GM23338 (cell line): ENCODE results near the gene EMID1.

Source experiments
- CREB1 ChIP-seq: fragments of 250-450 bp; sonication (Bioruptor Pico); IDR thresholded peaks from 2 replicates; pipeline ENCODE4 v1.5.0; 2020; ENCODE audit warnings: low read depth, mild to moderate bottlenecking, moderate library complexity
- EZH2 ChIP-seq: fragments of 200-600 bp; sonication (generic); IDR thresholded peaks from one replicate; pipeline ENCODE4 v1.8.0; 2017; ENCODE audit warnings: antibody characterized with exemption, mild to moderate bottlenecking, low read depth; ENCODE audit not compliant: unreplicated experiment
- EZH2phosphoT487 ChIP-seq: fragments of 200-600 bp; sonication (generic); IDR thresholded peaks from one replicate; pipeline ENCODE4 v1.8.1; 2018; ENCODE audit warnings: antibody characterized with exemption; ENCODE audit not compliant: unreplicated experiment
- JUNB ChIP-seq: IDR thresholded peaks from one replicate; pipeline ENCODE4 v1.6.1; 2016; ENCODE audit warnings: antibody characterized with exemption; ENCODE audit not compliant: unreplicated experiment
- POLR2AphosphoS5 ChIP-seq: IDR thresholded peaks from 2 replicates; pipeline ENCODE4 v1.6.1; 2016; ENCODE audit warnings: antibody characterized with exemption, low read depth
- STAT1 ChIP-seq: IDR thresholded peaks from one replicate; pipeline ENCODE4 v1.6.1; 2016; ENCODE audit warnings: antibody characterized with exemption; ENCODE audit not compliant: unreplicated experiment
- ZNF331 ChIP-seq: fragments of 250-450 bp; sonication (Bioruptor Pico); IDR thresholded peaks from 2 replicates; pipeline ENCODE4 v1.5.0; 2020; ENCODE audit warnings: low read depth, mild to moderate bottlenecking, moderate library complexity
- TF ChIP-seq, protein P1 (sequence below), 2 experiments: fragments of 200-600 bp in 1 of 2; sonication (generic) in 1 of 2; conservative IDR thresholded peaks; 2 replicates each; pipeline versions ENCODE4 v1.5.1 to v1.6.1; 2016 to 2017; ENCODE audit warnings: antibody characterized with exemption in 2 of 2, low read depth in 2 of 2, mild to moderate bottlenecking in 2 of 2, moderate library complexity in 1 of 2
- TF ChIP-seq, protein P2 (sequence below): IDR thresholded peaks from one replicate; pipeline ENCODE4 v1.6.1; 2018; ENCODE audit warnings: antibody characterized with exemption; ENCODE audit not compliant: unreplicated experiment
- TF ChIP-seq, protein P3 (sequence below): IDR thresholded peaks from 2 replicates; pipeline ENCODE4 v1.6.1; 2016; ENCODE audit warnings: antibody characterized with exemption

DNA sequence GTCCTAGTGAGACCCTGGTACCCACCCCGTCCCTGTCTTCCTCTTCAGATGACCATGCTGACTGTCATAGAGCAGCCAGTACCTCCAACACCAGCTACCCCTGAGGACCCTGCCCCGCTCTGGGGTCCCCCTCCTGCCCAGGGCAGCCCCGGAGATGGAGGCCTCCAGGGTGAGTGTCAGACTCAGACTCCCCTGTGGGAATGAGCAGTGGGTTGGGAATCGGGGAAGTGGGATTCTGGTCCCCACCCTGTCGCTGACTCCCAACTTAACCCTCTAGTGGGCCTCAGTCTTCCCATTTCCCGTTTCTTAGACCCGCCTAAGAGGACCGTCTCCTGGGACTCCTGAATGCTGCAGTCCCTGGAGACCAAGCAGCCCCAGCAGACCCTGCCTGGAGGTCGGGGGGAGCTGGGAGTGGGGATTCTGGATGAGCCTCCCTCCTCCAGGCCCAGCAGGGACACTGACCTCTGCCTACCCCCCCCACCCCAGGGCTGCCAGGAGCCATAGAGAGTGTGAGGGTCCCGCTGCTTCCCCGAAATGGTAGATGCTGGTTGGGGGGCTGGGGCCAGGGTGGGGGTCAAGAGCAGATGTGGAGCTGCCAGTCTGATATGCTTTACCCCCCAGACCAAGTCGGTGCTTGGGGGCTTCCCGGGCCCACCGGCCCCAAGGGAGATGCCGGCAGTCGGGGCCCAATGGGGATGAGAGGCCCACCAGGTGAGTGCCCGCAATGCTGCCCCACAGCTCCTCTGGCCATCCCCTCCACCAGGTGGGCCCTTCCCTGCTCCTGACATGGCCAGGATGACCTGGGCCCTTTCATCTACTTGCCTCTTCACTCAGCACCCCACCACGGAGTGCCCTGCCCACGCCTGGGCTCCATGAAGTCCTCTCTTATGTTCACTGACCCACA is 25.5 kb downstream of the EMID1 start:
- TF ChIP-seq, protein P1, sequence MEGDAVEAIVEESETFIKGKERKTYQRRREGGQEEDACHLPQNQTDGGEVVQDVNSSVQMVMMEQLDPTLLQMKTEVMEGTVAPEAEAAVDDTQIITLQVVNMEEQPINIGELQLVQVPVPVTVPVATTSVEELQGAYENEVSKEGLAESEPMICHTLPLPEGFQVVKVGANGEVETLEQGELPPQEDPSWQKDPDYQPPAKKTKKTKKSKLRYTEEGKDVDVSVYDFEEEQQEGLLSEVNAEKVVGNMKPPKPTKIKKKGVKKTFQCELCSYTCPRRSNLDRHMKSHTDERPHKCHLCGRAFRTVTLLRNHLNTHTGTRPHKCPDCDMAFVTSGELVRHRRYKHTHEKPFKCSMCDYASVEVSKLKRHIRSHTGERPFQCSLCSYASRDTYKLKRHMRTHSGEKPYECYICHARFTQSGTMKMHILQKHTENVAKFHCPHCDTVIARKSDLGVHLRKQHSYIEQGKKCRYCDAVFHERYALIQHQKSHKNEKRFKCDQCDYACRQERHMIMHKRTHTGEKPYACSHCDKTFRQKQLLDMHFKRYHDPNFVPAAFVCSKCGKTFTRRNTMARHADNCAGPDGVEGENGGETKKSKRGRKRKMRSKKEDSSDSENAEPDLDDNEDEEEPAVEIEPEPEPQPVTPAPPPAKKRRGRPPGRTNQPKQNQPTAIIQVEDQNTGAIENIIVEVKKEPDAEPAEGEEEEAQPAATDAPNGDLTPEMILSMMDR (conservative IDR thresholded peaks at IDR 0.05; ENCODE audit: low read depth in 2 of 2), result no peak
- TF ChIP-seq, protein P2, sequence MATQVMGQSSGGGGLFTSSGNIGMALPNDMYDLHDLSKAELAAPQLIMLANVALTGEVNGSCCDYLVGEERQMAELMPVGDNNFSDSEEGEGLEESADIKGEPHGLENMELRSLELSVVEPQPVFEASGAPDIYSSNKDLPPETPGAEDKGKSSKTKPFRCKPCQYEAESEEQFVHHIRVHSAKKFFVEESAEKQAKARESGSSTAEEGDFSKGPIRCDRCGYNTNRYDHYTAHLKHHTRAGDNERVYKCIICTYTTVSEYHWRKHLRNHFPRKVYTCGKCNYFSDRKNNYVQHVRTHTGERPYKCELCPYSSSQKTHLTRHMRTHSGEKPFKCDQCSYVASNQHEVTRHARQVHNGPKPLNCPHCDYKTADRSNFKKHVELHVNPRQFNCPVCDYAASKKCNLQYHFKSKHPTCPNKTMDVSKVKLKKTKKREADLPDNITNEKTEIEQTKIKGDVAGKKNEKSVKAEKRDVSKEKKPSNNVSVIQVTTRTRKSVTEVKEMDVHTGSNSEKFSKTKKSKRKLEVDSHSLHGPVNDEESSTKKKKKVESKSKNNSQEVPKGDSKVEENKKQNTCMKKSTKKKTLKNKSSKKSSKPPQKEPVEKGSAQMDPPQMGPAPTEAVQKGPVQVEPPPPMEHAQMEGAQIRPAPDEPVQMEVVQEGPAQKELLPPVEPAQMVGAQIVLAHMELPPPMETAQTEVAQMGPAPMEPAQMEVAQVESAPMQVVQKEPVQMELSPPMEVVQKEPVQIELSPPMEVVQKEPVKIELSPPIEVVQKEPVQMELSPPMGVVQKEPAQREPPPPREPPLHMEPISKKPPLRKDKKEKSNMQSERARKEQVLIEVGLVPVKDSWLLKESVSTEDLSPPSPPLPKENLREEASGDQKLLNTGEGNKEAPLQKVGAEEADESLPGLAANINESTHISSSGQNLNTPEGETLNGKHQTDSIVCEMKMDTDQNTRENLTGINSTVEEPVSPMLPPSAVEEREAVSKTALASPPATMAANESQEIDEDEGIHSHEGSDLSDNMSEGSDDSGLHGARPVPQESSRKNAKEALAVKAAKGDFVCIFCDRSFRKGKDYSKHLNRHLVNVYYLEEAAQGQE, result no peak
- TF ChIP-seq POLR2AphosphoS5, result no peak
- TF ChIP-seq, protein P3, sequence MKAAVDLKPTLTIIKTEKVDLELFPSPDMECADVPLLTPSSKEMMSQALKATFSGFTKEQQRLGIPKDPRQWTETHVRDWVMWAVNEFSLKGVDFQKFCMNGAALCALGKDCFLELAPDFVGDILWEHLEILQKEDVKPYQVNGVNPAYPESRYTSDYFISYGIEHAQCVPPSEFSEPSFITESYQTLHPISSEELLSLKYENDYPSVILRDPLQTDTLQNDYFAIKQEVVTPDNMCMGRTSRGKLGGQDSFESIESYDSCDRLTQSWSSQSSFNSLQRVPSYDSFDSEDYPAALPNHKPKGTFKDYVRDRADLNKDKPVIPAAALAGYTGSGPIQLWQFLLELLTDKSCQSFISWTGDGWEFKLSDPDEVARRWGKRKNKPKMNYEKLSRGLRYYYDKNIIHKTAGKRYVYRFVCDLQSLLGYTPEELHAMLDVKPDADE, result no peak
- no peak for TF ChIP-seq EZH2
- no peak for TF ChIP-seq CREB1 (CRISPR knock-in tag)
- TF ChIP-seq EZH2phosphoT487, result no peak
- TF ChIP-seq JUNB, result no peak
- TF ChIP-seq ZNF331 (CRISPR knock-in tag), result no peak
- no peak for TF ChIP-seq STAT1
